GM18511 (cell line): ENCODE data around the gene PKN1.
"Not testable (repeated sequence)": the region's sequence is repeated elsewhere in the genome, so short reads cannot be mapped to it uniquely, and the experiment has no call there.

Experiments used
- ATAC-seq: cut with Tn5 transposase; IDR thresholded peaks from one replicate; pipeline ENCODE4 v1.9.1; 2021; ENCODE audit warnings: mild to moderate bottlenecking, moderate library complexity; ENCODE audit not compliant: unreplicated experiment

PKN1 gene

DNA sequence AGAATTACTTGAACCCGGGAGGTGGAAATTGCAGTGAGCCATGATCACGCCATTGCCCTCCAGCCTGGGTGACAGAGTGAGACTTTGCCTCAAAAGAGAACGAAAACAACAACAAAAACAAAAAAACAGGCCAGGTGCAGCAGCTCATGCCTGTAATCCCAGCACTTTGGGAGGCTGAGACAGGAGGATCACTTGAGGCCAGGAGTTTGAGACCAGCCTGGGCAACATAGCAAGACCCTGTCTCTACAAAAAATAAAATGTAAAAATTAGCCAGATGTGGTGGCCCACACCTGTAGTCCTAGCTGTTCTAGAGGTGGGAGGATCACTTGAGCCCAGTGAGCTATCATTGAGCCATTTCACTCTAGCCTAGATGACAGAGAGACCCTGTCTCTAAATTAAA is 19.2 kb downstream of the PKN1 start:
- not testable (repeated sequence) for ATAC-seq

DNA sequence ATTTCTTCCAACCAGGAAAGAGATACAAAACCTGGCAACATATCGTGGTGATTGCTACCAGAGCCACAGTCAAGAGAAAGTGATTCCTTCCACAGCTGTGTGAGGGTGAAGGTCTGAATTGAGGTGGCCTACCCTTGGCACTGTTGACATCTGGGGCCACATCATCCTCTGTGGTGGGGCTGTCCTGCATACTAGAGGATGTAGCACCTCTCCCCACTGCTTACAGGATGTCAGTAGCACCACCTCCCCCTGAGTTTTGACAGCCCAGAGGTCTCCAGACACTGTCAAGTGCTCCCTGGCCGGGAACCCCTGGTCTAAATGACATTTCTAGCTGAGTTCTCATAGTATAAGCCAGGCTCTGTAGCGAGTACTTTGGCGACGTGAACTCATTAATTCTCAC is 26.6 kb downstream of the PKN1 start:
- no peak for ATAC-seq

DNA sequence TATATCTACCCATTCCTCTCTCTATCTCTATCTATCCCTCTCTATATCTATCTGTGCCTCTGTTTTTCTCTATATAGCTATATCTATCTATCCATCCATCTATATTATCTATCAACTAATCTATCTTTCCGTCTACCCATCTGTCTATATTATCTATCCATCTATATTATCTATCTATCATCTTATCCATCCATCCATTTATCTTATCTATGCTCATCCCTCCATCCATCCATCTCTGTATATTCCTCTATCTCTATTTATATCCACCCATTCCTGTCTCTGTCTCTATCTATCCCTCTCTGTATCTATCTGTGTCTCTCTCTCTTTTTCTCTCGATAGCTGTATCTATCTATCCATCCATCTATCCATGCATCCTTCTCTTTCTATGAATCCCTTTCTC is 27.8 kb downstream of the PKN1 start:
- no peak for ATAC-seq

DNA sequence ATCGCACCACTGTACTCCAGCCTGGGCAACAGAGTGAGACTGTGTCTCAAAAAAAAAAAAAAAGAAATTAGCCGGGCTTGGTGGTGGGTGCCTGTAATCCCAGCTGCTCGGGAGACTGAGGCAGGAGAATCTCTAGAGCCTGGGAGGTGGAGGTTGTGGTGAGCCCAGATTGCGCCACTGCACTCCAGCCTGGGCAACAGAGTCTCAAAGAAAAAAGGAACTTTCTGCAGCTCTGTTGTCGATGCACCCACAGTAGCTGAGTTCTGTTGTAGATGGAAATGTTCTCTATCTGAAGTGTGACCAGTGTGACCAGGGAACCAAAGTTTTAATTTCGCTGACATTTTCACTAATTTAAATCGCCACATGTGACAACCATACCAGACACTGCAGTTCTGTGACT is 29.3 kb downstream of the PKN1 start:
- not testable (repeated sequence) for ATAC-seq

DNA sequence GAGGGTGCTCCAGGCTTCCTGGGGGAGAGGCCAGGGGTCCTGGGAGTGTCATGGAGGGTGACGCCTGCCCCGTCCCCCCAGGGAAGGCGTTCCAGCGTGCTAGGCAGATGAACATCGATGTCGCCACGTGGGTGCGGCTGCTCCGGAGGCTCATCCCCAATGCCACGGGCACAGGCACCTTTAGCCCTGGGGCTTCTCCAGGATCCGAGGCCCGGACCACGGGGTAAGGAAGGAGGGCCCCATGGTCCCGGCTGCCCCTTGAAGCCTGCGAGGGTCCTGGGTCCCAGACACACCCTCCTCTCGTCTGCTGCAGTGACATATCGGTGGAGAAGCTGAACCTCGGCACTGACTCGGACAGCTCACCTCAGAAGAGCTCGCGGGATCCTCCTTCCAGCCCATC is 30.6 kb downstream of the PKN1 start:
- ATAC-seq, result no peak

DNA sequence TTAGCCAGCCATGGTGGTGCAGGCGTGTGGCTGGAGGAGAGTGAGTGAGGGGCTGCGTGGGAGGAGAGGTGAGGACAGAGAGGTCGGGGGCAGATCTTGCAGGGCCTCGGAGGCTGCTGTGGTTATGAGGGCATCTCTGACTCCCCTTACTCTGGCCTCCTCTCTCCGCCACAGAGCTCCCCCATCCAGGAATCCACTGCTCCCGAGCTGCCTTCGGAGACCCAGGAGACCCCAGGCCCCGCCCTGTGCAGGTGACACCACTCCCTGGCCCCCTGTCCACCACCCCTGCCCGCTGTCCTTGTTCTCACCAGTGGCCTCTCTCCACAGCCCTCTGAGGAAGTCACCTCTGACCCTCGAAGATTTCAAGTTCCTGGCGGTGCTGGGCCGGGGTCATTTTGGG is 34.3 kb downstream of the PKN1 start:
- no peak for ATAC-seq

DNA sequence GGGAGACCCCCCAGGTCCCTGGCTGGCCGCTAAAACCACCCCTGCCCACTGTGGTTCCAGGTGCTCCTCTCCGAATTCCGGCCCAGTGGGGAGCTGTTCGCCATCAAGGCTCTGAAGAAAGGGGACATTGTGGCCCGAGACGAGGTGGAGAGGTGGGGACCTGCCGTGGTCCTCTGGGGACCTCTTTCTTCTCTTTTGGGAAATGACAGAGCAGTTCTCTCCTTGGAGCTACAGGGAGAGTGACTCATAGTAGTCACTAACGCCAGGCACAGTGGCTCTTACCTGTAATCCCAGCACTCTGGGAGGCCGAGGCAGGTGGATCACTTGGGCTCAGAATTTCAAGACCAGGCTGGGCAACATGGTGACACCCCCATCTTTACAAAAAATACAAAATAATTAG is 34.7 kb downstream of the PKN1 start:
- no peak for ATAC-seq

DNA sequence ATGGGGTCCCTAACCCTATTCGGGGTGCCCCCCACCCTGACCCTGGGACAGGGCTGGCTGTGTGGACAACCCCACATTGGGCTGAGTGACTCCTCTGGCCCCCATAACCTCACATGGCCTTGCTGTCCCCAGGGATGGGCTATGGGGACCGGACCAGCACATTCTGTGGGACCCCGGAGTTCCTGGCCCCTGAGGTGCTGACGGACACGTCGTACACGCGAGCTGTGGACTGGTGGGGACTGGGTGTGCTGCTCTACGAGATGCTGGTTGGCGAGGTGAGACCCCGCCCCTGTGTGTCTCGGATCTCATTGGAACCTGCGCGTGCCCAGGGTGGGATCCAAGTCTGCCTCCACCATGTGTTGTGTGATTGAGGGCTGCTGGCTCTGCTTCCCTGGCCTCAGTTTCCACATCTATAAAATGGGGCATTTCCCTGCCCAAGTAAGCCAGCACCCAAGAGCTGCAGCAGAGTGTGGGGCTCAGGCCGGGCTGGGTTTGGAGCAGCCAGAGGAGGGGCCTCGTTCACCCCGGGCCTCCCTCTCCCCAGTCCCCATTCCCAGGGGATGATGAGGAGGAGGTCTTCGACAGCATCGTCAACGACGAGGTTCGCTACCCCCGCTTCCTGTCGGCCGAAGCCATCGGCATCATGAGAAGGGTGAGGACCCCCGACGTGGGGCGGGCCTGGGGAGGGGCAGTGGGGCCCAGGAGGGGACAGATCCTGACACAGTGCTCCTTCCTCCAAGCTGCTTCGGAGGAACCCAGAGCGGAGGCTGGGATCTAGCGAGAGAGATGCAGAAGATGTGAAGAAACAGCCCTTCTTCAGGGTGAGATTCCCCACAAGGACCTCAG is 37.1 kb downstream of the PKN1 start:
- no peak for ATAC-seq

DNA sequence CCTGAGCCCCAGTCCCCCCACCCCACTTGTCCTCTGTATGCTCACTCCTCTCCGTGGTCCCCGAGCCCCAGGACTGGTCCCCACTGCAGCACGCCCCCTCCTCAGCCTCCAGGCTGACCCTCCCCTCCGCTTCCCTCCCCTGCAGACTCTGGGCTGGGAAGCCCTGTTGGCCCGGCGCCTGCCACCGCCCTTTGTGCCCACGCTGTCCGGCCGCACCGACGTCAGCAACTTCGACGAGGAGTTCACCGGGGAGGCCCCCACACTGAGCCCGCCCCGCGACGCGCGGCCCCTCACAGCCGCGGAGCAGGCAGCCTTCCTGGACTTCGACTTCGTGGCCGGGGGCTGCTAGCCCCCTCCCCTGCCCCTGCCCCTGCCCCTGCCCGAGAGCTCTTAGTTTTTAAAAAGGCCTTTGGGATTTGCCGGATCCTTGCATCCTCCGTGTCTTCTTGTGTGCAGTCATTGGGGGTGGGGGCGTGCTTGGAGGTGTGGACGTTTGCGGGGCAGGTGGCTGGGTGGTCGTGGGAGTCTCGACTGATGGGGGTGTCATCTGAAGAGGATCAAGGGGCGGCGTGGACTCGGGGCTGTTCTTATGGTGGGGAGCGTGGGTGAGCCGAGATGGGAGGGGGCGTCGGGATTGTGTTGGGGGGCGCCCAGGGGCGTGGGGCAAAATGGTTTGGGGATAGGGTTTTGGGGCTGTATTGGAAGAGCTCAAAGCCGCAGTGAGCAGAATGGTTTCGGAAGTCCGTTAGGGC is 38.5 kb downstream of the PKN1 start:
- ATAC-seq, result no peak

DNA sequence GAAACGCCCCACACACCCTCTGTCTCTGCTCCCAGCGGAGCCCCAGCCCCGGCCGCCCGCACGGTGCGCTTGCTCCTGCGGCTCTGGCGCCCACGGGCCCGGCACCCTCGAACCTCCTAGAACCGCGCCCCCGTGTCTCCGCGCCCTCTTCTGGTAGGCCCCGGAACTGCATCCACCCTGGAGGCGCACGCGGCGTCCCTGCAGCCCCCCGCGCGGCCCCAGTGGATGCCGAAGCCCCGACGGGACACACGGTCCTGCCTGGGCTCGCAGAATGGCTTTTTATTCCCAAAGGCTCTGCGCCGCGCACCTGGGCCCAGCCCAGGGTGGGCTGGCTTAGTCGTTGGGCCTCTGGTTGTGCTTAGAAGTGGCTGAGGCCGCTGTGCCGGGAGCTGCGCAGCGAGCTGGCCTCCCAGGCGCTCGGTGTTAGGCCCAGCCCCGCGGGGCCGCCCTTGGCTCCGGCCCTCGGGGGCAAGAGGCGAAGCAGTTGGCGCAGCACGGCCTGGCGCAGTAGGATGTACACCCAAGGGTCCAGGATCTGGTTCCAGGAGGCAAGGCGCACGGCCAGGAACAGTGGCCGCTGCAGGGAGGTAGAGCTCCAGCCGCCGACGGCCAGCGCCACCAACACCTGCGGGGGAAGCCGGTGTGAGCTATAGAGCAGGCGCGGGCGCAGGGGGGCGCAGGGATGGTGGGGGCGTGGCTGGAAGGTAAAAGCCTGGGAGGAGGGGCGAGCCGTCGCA is 39.3 kb downstream of the PKN1 start:
- ATAC-seq, result no peak

DNA sequence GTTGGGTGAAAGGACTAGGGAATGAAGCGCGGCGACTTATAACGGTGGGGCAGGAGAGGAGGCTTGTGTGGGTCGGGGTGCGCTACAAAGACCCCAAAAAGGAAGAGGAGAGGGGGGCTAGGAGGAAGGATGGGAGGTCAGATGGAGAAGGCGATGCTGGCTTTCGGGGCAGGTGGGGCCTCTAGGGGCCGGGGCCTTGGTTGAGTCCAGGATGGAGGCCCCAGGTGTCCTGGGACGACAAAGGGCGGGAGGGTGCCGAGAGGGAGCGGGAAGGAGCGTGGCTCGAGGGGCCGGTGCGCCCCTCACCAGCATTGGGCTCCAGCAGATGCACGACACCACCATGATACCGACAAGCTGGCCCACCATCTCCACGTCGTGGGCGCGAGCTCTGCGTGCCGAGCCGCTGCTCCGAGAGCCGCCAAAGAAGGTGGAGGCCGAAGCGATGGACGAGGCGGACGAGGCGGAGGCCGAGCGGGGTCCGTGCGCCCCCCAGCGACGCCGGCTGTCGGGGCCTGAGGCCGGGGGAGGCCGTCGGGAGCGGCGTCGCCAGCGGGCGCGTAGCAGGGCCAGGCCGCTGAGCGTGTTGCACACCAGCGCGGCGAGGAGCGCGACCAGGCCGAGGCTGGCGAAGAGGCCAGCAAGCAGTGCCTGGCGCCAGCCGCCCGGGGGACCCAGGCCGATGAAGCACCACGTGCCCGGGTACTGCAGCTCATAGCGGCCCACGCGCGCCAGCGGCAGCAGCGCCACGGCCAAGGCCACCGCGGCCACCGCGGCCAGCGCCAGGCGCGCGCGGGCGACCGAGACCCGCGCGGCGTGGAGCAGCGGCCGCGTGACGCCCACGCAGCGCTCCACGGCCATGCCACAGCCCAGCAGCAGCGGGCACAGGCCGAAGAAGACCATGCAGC is 40.2 kb downstream of the PKN1 start:
- no peak for ATAC-seq

DNA sequence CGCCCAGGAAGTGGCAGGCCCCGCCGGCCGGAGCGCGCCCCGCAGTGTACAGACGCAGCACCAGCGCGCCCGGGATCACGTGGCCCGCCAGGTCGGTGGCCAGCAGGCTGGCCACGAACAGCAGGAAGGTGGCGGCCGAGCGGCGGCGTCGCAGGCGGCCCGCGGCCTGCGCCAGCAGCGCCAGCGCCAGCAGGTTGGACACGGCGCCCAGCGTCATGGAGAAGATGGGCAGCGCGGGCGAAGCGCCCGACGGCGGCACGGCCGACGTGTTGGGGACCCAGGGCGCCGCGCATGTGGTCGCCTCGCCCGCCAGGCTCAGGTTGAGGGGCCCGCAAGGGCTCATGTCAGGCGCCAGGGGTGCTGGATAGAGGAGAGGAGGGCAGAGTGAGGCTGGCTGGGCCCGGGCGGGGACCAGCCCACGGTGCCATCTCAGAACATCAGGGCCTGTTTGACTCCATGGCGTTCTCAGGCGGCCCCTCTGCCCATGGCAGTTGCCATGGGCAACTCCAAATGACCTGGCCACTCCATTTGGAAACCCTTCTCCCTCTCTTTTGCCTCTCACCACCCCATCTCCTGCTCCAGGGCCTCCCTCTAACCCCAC is 41.0 kb downstream of the PKN1 start:
- ATAC-seq, result no peak

DNA sequence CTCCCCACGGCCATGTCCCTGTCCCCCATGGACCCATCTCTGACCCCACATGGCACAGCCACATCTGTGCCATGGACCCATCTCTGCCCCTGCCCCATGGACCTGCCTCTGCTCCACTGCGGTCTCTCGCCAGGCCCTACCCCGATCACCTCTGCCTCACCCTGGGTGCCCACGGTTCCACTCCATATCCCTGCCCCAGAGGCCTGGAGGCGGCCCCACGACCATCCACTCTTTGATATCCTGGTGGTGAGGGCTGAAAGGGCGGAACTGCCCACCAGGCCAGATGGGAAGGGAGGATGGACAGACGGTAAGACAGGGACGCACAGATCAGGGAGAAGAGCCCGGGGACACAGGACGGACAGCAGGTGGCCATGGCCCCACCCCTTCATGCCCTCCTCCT is 41.7 kb downstream of the PKN1 start:
- no peak for ATAC-seq

DNA sequence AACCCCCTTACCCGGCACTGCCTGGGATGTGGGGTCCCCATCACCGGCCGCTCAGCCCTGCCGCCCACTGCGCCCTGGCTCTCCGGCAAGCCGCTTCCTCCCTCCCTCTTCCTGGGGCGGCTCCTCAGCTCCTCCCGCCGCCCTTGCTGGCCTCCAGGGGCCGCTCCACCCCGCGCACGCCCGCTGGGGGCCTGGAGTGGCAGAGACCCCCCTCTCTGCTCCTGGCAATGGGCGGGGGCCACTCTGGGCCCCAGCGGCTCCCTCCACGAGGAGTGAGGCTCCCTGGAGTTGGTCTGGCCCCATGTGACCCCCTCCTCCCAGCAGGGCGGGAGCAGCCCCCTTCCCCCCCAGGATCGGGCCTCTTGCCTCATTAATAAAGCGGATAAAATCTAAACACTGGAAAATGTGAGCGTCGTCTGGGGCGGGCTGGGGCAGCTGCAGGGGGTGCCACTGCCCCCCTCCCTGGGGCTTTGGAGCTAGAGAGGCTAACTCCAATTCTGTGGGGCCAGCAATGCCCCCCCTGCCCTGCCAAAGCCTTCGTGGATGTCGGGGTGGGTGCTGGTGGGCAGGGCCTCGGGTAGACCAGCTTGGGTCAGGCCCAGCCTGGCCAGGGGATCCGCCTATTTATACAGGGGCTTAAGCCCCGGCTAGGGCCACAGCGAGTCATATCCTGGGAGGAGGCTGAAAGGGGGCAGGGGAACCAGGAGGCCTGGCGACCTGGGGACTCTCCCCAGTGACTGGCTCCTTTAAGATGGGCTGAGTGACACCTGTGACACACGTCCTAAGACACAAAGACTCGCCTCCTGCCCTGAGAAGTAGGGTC is 42.4 kb downstream of the PKN1 start, which contains the start of gene PTGER1:
Gene PTGER1 (minus strand): TSS at position 104 of the 823 bp plus-strand sequence. CDS start 1,034 bp downstream, outside the sequence.
- ATAC-seq, result no peak

DNA sequence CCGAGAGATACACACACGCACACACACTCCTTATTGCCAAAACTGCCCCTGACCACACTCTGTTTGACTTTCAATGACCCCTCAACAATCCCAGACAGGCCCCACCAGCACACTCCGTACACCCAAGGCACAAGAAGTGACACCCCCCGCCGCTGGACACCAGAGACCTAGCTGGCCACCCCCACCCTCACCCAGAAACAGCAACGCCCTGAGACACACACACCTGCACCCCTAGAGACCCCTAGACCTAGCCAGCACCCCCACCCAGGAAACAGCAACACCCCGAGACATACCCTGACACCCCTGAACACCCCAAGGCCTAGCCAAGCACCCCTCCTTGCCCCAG is 43.2 kb downstream of the PKN1 start:
- ATAC-seq, result no peak

DNA sequence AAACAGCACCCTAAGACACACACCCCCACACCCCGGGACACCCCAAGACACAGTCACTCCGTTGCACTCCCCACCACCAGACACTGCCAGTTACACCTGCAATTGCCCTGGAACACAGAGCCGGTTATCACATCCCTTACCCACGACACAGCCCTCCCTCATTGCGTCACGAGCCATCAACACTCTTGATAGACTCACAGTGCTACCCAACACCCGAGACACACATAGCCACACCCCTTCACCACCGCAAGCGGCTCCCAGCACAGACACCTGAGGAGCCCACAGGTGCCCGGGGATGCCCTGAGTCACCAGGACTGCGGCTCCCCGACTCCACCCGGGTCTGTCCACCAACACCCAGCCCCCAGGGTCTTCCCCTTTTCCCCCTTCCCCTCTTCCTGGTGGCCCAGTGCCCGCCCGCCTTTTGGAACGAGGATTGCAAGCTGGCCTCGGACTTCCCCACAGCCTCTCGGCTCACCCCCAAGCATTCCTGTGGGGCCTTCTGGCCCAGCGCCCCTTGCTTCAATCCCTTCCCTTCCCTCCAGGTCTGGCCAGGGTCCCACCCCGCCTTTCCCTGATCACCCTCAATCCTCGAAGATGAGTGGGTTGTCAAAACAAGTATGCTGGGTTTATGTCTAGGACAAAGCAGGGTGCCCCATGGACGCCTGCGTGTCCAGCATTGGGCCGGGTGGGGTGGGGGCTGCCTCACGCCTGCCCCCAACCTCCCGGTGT is 43.7 kb downstream of the PKN1 start:
- ATAC-seq, result no peak

DNA sequence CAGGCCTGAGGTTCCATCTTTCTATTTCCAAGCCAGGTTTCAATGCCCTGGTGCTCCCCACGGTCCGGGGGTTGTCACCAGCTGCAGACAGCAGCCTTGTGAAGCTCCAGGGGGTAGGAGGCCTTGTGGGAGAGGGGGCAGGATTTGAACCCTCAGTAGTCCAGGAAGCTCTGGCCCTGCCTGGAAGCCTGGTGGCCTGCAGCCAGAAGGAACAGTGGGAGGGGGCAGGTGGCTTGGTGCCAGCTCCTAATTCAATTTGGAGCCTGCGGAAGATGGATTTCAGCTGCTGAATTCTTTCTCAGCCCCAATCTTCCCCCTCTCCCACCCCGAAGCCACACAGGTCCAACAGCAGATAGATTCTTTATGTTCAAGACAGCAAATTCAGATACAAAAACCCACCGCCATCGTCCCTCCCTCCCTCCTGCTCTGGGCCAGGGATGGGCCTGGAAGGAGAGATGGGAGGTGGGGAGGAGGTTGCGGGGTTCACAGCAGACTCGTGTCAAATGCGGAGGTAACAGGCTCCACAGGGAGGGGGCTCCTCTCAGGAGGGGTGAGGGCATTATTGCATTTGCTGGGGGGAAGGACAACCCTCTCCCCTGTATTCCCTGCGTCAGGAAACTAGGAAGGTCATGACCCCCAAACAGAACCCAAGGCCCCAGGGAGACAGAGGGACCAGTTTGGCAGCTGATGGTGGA is 44.5 kb downstream of the PKN1 start:
- no peak for ATAC-seq

DNA sequence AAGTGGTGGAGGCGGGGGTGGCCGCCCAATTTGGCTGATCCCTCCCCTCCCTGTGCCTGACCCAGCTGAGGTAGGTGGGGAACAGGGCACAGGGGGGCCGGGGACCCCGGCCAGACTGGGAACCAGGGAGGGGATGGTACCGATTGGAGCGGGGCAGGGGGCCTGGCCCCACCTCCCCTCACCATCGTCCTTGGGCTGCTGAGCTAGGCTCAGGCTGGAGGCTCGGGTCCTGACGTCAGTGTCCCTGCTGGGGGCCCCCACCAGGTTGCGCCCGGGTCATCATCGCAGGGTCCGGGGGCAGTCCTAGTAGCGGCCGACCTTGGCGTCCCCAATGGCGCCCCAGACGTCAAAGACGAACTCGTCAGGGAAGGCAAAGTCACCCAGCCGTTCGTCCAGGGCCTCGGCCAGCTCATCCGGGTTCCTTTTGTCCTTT is 45.0 kb downstream of the PKN1 start:
- ATAC-seq, result no peak
